ENCODE measurements around the gene IQCE. TPM values are rescaled to one million over a fixed set of nuclear protein-coding genes. Genes with fewer than 3 reads are reported as not detected.

Gene IQCE
- total RNA-seq, 1 donor from 2014 or later, result 32.0 TPM

DNA sequence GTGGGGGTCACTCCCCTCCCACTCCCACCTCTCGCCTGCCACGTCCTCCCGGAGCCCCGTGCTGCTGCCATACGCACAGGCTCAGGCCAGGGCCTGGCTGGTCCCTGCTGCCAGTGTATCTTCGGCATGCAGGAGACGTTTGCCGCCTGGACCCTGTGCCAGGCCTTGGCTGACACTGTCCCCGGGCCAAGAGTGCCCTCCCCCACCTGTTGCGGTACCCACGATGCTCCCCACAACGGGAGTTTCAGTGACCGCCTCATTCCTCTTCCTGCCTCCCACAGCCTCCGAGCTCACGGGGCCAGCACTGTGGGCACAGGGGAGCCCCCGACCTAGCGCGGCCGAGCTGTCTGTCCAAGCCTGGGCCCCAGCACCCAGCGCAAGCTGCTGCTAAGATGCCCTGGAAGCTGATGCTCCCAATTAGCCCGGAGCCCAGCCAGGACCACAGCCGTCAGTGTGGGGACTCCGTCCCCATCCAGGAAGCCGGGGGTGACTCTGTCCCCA, 80.5 kb downstream of the IQCE start:
- ATAC-seq, result no peak
- no peaks in the 10 kb centered on the region for H3K9me3 ChIP-seq
- peaks cover 89% of the 10 kb centered on the region for H3K4me1 ChIP-seq
- H3K36me3 ChIP-seq, result no peaks in the 10 kb centered on the region
- H3K27ac ChIP-seq, result no peak overlapping the region
- intact Hi-C loops (cut with DNase I), result no loop called here
- no peaks in the 10 kb centered on the region for H3K27me3 ChIP-seq (ENCODE audit: low read depth)
- TF ChIP-seq CTCF (IDR thresholded peaks at IDR 0.05), result no peak
- H3K4me3 ChIP-seq, result no peak overlapping the region
- DNase-seq, result no peak

GRCh38 chr7:2639695-2640481, 81.1 kb downstream of the IQCE start:
- DNase-seq, result no peak

GRCh38 chr7:2640482-2640830, 81.7 kb downstream of the IQCE start:
- ATAC-seq (peak in 1 of 2 donors; percentile 3), DNase-seq (no peak)
- H3K27ac ChIP-seq, result peak overlapping the region; percentile 78
- H3K36me3 ChIP-seq, result no peaks in the 10 kb centered on the region
- TF ChIP-seq CTCF (IDR thresholded peaks at IDR 0.05), result no peak
- H3K27me3 ChIP-seq (ENCODE audit: low read depth), result no peaks in the 10 kb centered on the region
- H3K9me3 ChIP-seq, result no peaks in the 10 kb centered on the region
- no peak overlapping the region for H3K4me3 ChIP-seq
- intact Hi-C loops (cut with DNase I), result no loop called here
- H3K4me1 ChIP-seq, result peaks cover 89% of the 10 kb centered on the region

More at GRCh38 chr7:2639695-2640481, 81.1 kb downstream of the IQCE start:
- Histone ChIP-seq H3K36me3 (no peaks in the 10 kb centered on the region), H3K9me3 (no peaks in the 10 kb centered on the region), H3K27ac (no peak overlapping the region), H3K4me1 (peaks cover 89% of the 10 kb centered on the region), H3K27me3 (ENCODE audit: low read depth) (no peaks in the 10 kb centered on the region), H3K4me3 (no peak overlapping the region)
- intact Hi-C loops (cut with DNase I), result no loop called here
- ATAC-seq, result no peak
- no peak for TF ChIP-seq CTCF (IDR thresholded peaks at IDR 0.05)

GRCh38 chr7:2640846-2641316, 82.1 kb downstream of the IQCE start:
- H3K27ac ChIP-seq, result peak overlapping the region; percentile 78
- no peaks in the 10 kb centered on the region for H3K36me3 ChIP-seq
- ATAC-seq (peak; percentile 15), DNase-seq (no peak)
- no peaks in the 10 kb centered on the region for H3K27me3 ChIP-seq (ENCODE audit: low read depth)
- no peaks in the 10 kb centered on the region for H3K9me3 ChIP-seq
- intact Hi-C loops (cut with DNase I), result no loop called here
- no peak for TF ChIP-seq CTCF (IDR thresholded peaks at IDR 0.05)
- H3K4me3 ChIP-seq, result peak overlapping the region; percentile 32
- peaks cover 89% of the 10 kb centered on the region for H3K4me1 ChIP-seq

DNA sequence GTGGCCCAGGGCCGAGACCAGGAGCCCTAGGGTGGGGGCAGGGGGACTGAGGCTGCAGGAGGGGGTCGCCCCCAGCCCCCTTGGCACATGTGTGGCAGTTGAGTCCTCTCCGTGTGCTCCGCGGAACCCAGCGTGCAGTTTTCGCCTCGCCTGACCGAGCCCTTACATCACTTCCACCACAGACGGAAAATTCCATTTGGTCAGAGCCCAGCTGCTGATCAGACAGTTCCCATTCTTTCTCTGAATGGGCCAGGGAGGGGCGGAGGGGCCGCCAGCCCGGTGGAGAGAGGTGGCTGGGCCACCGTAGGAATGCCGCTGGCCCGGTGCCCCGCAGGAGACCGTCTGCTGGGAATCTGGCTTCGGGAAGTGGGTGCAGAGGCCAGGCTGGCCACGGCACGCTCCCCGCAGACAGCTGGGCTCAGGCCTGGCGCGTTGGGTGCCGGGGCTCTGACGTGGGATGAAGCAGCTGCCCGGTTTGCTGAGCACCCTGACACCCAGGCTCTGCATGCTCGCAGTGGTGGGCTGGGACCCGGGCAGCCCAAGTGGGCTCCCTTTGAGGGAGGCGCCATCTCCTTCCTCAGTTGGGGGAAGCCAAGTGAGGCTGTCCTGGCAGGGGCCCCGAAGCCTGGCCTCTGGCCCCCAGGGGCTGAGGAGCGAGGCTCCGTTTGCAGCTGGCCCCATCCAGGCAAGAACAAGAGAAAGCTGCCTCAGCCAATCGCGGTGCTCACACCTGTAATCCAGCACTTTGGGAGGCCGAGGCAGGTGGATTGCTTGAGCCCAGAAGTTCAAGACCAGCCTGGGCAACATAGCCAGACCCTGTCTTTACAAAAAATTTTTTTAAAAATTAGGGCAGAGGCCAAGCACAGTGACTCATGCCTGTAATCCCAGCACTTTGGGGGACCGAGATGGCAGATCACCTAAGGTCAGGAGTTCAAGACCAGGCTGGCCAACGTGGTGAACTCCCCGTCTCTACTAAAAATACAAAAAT, 82.9 kb downstream of the IQCE start:
- H3K27ac ChIP-seq, result peak overlapping the region; percentile 78
- intact Hi-C loops (cut with DNase I), result no loop called here
- peak overlapping the region; percentile 32 for H3K4me3 ChIP-seq
- no peak for TF ChIP-seq CTCF (IDR thresholded peaks at IDR 0.05)
- H3K27me3 ChIP-seq (ENCODE audit: low read depth), result no peaks in the 10 kb centered on the region
- peaks cover 81% of the 10 kb centered on the region for H3K4me1 ChIP-seq
- ATAC-seq, result peak; percentile 83 to 88
- H3K9me3 ChIP-seq, result no peaks in the 10 kb centered on the region
- DNase-seq, result peak; percentile 91
- no peaks in the 10 kb centered on the region for H3K36me3 ChIP-seq
